Activated CD4-positive, alpha-beta T cell treated with anti-CD3 and anti-CD28 coated beads for 4 hours (primary cell): ENCODE measurements around the gene SPOCK2.

ENCODE experiments used
- DNase-seq, 2 donors: peaks; one replicate each; pipeline ENCODE4 v3.0.0-alpha.2; 2020

Gene SPOCK2

DNA sequence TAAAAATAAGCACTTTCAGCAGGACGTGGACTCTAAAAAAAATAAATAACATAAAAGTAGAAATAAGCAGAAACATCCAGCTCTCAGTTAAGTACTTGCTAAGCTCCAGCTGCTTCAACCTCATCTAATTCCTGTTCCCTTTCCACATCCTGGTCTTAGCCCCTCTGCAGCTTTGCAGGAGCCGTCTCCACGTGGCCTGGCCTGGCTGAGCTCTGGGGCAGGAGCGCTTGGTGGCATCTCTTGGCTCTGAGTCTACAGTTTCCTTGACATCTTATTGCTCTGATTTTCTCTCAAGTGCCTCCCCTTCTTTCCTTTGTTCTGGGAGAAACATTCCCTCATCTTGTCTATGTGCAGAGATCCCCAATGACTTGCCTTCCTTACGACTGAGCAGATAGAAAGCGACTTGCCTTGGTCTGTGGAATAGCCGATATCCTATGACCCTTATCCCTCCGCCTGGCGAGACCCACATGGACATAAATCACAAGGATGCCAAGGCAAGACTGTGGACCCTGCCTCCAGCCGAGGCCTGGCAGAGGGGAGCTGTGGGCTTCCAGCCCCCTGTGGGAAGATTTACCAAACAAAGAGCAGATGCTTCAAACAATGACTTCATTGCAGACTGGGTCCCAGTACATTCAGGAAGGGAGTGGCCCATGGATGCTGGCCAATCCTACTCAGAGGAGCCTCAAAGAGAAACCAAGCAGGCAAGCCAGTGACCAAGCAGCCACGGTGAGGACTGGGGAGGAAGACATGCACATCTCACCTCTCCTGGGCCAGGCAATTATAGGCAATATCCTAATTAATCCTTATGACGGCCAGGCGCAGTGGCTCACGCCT lies 61.9 kb downstream of the SPOCK2 start:
- no peak for DNase-seq

DNA sequence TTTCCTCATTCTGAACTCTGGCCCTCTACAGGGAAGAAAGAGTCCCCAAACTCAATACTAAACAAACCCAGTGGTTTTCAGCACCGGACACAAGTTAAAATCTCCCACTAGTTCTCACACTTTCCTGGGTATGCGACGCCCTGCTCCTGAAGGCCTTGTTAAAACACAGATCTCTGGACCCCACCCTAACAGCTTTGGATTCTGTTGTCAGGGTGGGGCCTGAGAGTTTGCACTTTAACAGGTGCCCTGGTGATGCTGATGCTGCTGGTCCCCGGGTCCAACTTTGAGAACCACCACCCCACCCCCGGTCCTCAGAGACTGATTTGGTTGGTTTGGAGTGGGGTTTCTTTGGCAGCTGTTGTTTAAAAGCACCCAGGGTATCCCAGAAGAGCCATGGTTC lies 62.5 kb downstream of the SPOCK2 start:
- no peak for DNase-seq

DNA sequence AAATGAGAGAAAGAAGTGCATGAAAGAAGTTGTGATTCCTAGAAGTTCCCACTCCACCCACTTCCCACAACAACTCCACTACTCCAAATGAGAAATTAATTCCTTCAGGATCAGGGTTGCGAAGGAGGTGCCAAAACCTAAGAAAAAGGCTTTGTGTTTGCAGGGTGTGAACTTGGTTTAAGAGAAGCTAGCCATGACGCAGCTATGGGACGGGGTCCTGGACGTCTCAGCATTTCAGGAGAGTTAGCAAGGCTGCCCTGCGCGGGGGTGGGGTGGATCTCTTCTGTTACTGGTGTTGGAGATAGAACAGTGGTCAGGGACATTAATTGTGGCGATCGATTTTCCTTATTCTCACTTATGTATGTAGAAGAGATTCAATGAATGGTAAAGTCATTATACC lies 63.0 kb downstream of the SPOCK2 start:
- no peak for DNase-seq

DNA sequence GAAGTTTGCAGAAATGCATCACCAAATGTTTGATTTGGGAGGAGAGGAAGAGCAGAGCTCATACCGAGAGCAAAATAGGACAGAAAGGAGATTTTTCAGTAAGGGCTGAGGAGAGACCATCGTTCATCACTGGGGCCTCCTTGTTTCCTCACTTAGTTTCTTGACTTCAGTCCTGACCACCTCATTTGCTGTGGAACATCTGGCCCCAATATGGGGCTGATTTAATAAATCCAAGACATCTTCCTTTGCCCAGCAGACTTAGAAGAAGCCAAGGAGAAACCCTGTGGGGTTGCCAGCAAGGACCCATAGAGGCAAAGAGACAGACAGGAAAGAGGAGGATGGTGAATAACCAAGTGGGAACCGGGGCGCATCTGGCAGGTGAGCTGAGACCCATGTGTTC lies 63.8 kb downstream of the SPOCK2 start:
- no peak for DNase-seq

DNA sequence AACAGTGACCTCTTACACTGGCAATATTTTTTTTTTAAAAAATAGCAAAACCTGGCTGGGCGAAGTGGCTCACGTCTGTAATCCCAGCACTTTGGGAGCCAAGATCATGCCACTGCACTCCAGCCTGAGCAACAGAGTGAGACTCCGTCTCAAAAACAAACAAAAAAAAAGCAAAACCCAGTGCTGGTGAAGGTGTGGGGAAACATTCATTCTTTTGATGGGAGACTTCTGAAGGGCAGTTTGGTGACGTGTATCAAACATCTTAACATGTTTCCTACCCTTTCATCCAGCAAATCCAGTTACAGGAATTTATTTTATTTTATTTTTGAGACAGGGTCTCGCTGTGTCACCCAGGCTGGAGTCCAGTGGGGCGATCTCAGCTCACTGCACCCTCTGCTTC lies 66.1 kb downstream of the SPOCK2 start:
- no peak for DNase-seq

DNA sequence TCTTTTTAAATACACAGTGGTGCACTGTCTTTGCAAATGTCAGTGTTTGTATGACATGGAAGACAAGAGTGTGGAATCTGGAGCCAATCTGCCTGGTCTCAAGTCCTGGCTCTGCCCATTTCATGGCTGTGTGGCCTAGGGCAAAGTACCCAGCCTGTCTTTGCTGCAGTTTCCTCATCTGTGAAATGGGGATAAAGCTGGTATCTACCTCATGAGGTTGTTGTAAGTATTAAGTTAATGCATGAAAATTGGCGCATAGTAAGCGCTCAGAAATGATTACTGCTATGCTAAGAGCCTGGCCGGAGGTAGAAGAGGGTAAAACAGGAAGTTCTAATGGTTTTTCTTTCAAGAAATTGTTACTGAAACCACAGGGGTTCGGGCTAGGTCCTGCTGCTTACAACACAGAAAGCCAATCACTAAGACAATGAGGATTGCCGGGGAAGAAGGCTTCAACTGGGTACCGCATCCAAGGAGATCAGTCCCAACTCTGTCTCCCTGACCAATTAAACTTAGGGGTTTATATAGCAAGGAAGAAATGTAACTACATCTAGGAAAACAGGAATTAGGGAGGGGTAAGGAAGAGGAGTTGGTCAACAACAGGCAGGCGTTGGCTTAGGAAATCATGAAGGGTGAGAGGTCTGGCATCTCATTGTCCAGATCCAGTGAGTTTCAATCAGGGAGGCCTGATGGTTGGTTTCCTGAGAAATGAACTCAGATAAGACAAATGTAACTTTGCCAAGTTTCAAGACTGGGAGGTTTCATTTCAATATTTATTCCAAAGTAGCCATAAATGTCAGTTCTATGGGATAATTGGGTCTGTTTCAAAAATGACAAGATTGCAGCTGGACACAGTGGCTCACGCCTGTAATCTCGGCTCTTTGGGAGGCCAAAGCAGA lies 67.2 kb downstream of the SPOCK2 start:
- DNase-seq = no peak

DNA sequence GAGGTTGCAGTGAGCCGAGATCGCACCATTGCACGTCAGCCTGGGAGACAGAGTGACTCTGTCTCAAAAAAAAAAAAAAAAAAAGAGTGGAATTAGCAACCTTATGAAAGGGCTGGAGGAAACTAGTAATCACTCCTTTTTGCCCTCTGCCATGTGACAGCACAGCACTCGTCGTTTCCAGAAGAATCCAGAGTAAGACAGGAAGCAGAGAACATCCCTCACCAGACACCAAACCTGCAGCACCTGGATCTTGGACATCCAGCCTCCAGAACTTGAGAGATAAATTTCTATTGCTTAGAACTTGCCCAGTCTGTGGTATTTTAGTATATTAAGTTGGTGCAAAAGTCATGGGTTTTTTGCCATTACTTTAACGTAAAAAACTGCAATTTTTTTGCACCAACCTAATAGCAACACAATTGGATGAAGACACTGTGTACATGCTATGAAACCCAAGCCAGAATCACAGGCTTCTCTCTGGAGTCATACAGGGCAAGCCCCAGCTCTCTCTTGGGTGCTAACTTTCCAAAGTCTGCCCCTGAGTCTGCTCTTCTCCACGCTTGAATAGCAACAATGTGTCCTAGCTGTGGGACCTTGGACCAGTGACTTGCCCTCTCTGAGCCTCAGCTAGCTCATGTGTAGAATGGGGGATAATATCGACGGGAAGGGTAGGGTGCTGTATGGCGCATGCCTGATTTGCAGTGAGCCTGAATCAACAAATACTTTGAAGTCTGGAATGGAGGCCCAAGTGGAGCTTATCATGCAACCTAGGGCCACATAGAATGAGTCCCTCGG lies 69.1 kb downstream of the SPOCK2 start:
- DNase-seq = no peak

DNA sequence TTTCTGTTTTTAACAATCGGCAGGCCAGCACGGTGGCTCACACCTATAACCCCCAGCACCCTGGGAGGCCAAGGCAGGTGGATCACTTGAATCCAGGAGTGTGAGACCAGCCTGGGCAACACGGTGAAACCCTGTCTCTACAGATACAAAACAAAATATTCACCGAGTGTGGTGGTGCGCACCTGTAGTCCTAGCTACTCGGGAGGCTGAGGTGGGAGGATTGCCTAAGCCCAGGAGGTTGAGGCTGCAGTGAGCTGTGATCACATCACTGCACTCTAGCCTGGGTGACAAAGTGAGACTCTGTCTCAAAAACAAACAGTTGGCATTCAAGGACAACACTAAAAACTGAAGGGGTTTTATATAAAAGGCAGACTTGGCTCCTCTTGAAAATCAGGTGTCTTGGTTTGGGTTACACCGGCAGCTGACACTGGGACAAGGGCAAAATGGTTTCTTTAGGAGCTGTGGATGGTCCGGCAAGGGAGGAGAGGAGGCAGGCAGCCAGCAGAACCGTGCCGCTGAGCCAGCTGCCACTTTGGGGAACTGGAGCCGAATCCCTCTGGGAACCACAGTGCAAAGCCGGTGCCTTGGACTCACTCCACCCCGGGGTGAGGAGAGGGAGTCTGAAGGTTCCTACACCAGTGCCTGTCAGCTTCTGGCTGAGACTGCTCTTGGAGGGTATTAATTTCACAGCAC lies 71.6 kb downstream of the SPOCK2 start:
- no peak for DNase-seq

DNA sequence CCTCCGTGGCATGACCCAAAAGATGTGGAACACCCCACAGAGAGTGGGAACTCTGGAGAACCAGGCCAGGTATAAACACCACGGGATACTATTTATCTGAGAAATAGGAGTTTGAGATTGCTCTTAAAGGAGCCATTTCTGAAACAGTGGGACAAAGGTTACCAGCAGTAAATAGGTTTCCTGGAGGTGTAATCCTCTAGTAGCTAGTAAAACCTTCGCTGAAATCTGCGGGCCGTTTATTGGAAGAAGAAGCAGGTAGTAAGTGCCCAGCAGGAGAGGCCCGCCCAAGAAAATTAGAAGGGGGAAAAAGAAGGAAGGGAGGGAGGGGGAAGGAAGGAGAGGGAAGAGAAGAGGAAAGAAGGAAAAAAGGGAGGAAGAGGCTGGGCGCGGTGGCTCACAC lies 72.5 kb downstream of the SPOCK2 start:
- no peak for DNase-seq

DNA sequence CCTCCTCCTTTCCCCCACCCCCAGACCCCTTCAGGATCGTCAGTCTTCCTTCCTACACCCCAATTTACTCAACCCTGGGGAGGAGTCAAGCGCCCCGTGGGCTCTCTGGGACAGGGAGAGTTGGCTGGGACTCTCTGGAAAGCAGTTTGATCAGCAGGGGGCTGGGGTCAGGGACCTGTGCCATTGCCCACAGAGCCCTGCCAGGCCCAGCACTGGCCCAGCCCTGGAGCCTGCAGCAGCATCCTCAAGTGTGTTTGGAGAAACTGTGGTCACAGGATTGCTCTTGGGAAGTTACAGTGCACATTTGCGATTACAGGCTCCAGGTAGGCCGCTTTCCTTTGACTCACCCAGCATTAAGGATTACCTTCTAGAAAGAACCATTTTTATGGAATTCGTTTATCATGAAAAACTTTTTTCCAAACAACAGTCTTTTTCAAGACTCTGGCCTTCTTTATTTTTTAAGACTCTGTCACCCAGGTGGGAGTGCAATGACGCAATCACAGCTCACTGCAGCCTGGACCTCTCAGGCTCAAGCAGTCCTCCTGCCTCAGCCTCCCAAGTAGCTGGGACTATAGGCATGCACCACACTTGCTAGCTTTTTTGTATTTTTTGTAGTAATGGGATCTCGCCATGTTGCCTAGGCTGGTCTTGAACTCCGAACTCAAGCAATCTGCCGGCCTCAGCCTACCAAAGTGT lies 73.4 kb downstream of the SPOCK2 start:
- DNase-seq = no peak

DNA sequence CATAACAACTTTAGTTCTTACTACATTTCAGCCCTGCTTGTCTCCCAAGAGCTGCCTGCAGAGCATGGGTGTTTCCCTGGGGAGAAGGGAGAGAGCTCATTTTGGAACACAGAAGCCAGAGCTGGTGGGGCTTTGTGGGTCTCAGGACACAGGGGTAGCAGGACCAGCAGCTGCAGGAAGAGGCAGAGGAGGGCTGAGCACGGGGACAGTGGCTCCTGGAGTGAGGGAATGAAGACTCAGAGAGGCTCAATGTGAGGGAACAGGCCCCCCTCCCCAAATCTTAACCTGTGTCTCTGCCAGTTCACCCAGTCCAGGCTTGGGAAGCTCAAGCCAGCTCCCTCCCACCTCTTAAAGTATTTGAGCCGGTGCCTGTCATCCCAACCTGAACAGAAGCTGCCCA lies 74.2 kb downstream of the SPOCK2 start:
- no peak for DNase-seq

DNA sequence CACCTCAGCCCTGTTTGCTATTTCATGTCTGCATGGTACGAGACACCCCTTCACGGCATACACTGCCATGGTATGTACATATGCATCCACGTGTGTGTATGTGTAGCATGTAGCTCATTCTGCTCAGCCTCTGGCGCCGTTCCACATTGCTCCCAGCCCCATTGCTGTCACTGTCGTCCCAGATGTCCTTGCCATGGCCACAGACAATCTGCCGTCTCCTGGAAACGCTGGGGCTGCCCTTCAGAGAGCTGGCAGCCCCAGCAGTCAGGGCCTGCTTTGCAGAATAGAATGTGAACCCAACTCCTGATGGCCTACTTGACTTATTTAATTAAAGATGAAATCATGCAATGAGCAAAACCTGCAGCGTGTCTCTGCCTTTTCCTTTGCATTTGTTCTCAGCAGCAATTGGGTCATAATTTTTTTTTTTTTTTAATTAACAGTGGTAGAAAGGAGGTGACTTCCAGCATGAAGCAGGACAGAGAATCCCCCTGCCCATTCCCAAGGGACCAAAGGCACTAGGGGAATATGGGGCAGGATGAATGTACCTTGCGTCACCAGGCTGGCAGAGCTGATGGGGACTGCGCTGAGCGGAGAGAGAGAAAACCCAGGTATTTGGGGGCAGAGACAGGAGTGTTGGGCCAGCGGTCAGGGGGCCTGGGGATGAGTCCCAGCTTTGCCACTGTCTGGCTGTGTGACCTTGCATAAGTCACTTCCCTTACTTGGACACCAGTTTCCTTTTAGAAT lies 75.0 kb downstream of the SPOCK2 start:
- no peak for DNase-seq

DNA sequence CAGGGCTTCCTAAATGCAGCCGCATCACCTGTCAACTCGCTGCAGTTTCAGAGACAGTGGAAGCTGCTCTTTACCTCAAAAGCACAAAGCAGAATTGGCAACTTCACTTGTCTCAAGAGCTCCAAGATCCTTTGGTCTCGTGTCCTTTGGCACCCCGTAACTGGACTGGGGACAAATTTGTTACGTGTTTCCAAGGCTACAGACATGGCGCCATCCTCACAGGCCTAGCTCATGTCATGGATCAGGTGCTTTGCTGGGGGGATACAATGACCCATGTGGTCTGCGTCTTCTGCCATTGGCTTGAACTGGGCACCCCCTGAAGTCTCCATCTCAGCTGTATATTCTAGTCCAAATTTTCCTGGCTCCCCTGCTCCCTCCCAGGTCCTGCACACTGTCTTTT lies 75.6 kb downstream of the SPOCK2 start:
- no peak for DNase-seq

DNA sequence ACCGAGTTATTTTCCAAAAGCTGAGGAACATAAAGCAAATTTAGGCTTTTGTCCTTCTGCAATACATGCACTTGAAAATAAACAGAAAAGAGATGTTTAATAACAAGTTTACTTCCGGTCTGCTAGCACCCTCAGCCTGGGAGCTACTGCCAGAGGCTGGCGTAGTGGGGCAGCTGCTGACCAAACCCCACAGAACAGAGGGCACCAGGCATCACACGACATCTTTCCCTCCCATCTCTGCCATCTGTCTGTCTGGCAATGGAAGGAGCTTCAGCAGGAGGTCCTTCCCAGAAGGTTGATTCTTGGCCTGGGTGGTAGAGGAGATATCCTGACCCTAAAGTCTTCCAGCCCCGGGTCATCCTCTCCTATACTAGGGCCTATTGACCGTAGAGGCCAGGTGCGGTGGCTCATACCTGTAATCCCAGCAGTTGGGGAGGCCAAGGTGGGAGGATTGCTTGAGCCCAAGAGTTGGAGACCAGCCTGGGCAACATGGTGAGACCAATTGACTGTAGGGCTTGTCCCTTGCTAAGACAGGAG lies 76.3 kb downstream of the SPOCK2 start:
- no peak for DNase-seq

DNA sequence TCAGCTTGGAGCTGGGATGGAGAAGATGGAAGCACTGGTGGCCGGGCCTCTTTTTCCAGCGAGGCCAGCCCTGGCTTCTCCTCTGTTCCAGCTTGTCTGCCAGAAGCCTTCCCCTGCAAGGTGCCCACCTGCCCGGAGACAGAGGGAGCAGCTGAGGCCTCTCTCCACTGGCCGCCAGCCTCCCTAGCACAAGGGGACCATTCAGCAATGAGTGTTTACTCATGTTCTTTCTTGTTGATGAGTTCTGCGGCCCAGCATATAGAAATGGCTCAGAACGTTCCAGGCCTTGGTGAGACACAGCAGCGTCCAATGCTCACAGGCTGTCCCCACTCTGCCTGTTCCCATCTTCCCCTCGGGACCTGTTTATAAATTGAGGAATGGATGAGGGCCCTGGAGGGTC lies 76.9 kb downstream of the SPOCK2 start:
- DNase-seq = no peak

DNA sequence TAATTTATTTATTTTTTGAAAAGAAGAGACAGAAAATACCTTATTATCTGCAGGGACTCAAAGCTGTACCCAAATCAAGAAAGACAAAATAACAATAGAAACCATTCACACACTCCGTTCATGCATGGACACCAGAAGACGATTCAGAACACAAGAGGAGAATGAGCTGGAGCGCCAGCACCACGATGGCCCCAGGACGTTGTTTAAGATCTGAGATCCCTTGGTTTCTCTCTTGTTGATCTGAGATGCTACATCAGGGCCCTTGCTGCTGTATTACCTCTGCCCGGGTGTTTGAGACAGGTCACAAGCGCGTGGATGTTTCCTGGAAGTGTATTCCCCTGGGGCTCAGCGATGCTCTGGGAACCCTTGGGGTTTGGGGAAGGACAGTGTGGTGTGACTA lies 77.3 kb downstream of the SPOCK2 start:
- DNase-seq = no peak

DNA sequence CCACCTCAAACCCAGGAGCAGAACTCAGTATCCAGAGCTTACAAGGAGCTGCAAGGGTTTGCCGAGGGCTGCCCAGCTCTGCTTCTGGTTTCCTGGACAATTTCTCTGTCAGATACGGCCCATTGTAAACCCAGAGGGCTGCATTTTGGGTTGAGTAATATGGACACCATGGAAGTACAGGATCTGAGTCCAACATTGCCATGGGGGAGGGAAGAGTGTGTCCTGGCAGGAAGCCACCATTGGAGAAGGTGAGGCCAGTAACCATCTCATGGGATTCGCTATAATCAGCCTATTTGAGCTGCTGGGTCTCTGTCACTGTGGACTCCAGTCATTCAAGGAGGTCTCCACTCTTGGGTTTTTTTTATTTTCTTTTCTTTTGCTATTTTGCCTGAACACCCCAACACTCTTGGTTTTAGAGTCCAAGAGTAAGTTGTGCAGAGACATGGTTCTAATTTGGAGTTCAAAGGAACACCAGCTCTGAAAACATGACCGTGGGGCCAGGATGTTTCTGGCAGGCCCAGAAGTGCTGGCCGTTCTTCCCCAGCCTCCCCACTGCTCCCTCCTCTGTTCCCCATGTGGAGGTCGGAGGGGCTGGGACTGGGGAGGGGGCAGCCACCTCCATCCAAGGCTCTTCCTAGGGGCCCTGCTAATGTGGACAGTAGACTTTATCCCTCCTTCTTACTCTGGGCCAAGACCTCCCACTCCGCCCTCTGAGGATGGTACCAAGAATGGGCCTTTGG lies 77.9 kb downstream of the SPOCK2 start:
- DNase-seq = no peak

DNA sequence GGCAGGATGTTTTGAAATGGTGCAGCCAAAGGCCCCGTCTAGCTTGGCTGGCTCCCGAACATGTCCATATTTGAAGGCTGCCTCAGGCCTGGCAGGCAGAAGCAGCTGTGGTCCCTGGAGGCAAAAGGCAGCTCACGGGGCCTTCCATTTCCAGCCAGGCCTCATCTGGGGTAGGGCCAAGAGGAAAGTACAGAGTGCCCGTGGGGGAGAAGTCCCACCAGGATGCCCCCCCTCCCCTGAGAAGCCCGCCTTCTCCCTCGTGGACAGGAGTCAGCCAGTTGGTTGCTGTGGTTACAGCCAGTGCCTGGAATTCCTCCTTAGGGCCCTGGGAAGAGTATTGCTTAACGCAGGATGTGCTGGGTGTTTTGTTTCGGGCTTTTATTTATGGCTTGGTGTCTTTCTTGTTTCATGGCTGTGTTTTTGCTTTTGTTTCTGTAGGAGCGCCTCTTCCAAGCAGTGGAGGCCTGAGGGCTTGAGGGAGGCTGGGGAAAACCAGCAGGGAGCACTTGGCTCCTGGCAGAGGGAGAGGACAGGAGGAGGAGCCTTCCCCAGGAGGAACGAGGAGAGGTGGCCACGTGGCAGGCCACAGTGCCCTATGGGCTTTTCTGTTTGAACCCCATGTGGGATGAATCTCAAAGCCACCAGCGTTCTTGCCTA lies 78.8 kb downstream of the SPOCK2 start:
- DNase-seq = no peak

DNA sequence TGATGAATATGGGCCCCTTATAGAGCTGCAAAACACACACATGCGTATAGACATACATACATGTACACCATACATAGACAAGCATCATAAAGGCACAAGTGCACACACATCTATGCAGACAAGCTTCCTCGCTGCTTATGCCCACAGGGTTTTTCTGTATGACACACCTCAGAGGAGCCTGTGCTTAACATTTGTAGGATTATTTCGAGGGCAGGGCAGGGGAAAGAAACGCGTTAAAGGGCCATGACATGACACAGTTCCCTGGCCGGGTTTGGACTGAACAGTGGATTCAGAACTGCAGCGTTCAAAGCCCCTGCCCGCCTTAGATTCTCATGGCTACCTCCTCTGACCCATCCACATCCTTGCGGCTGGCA lies 79.3 kb downstream of the SPOCK2 start:
- DNase-seq = no peak
